ENCODE data around the gene FCRL6. TPM values are rescaled to one million over a fixed set of nuclear protein-coding genes. Genes with fewer than 3 reads are reported as not detected.
A peak's percentile ranks its signal among the peaks of the same experiment; 100 is the strongest.

FCRL6 gene
- total RNA-seq, 4 donors from 2014 or later, result 0.39 to 2.2 (median 1.4) TPM

DNA sequence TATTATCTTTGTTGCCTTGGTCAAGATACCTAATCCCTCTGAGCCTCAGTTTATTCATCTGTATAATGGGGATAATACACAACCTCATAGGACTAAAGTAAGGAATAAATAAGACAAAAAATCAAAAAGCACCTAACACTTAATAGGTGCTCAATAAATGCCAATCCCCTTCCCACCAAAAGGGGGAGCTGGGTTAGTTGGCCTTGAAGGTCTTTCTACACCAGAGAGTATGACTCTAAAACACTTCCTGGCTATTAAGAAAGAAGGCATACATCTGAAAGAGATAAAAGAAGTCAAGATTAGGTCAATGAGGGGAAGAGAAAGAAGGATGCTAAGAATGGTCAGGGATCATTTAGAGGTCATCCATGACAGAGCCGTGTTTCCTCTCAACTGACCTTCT is 49.2 kb downstream of the FCRL6 start:
- TF ChIP-seq, protein P1, sequence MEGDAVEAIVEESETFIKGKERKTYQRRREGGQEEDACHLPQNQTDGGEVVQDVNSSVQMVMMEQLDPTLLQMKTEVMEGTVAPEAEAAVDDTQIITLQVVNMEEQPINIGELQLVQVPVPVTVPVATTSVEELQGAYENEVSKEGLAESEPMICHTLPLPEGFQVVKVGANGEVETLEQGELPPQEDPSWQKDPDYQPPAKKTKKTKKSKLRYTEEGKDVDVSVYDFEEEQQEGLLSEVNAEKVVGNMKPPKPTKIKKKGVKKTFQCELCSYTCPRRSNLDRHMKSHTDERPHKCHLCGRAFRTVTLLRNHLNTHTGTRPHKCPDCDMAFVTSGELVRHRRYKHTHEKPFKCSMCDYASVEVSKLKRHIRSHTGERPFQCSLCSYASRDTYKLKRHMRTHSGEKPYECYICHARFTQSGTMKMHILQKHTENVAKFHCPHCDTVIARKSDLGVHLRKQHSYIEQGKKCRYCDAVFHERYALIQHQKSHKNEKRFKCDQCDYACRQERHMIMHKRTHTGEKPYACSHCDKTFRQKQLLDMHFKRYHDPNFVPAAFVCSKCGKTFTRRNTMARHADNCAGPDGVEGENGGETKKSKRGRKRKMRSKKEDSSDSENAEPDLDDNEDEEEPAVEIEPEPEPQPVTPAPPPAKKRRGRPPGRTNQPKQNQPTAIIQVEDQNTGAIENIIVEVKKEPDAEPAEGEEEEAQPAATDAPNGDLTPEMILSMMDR (IDR thresholded peaks at IDR 0.05), result peak in 1 of 5 experiments; percentile 4
- TF ChIP-seq EP300 (IDR thresholded peaks at IDR 0.05) (no peak), POLR2A (IDR thresholded peaks at IDR 0.05) (no peak)
- Histone ChIP-seq H3K27ac (no peak overlapping the region), H3K4me3 (no peak overlapping the region), H3K4me1 (peaks cover 0 to 24% (median 17%) of the 10 kb centered on the region in 4 donors), H3K9me3 (no peaks in the 10 kb centered on the region), H3K27me3 (no peaks in the 10 kb centered on the region), H3K36me3 (peaks cover 0 to 7% (median 0%) of the 10 kb centered on the region in 3 donors)
- no peak for DNase-seq (ENCODE audit: low spot score in 2 of 2)
- WGBS, 2 donors, result 46% methylated on average over 1 of the region's 1 CpG

DNA sequence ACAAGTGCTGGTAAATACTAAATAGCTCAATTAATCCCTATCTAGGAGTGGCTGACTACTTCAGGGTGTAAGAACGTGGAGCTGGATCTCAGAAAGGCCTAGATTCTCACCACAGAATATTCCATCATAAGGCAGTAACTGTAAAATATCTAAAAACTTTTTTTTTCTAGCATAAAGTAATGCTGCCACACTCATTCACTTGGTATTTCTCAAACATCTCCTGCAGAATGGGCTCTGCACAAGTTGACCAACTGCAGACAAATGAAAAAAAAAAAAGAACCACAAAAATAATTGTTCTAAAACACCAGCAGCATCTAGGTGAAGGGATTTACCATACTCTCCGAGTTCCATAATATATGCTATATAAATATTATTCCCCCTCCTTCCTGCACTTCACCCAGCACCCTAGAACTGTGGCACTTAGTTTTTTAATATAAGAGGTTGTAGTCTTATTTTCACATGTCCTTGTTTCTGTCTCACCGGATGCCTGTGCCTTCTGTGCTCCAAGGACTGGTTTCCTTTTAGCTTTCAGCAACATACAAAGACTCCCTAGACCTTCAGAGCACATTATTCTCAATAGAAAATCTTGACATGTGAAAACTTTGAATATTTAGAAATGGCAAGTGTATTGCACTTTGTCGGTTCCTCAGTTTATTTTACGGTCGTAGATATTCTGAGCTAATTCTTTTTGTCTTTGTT is 51.4 kb downstream of the FCRL6 start:
- DNase-seq (ENCODE audit: low spot score in 2 of 2), result no peak
- Histone ChIP-seq H3K4me1 (peaks cover 0 to 24% (median 17%) of the 10 kb centered on the region in 4 donors), H3K27me3 (no peaks in the 10 kb centered on the region), H3K27ac (peak overlapping the region; percentile 94 to 97 (median 96)), H3K36me3 (peaks cover 0 to 16% (median 0%) of the 10 kb centered on the region in 3 donors), H3K9me3 (no peaks in the 10 kb centered on the region), H3K4me3 (peak overlapping the region; percentile 56 to 78 (median 68))
- TF ChIP-seq, protein P1 (IDR thresholded peaks at IDR 0.05), result no peak
- no peak for TF ChIP-seq POLR2A (IDR thresholded peaks at IDR 0.05)
- 16 to 18% methylated on average over 6 of the region's 6 CpGs for WGBS, 2 donors

DNA sequence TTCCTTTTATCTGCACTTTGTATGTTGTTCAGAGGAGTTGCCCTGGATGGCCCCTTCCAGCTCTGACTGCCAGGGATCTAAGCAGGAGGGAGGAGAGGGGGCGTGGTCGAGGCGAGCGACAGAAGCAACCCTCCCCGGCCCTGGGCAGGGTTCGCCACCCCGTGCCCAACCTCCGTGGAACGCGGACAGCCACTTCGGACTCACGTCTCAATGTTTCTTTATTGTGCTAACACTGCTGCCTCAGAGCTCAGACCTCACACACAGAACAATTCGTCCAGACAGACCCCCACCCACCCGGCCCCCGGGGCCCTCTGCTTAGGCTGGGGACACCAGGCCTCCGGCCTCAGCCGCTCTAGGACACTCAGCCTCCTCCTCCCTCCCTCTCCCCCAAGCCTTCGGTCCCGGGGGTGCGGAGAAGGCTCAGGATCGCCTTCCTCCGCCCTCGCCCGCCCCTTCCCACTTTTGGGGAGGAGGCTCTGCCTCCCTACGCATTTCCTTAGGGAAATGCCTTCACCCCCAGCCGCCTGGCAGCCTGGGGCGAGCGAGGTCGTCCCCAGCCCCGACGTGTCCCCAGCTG is 52.0 kb downstream of the FCRL6 start:
- 0 to 2% methylated on average over 24 to 30 of the region's 31 CpGs for WGBS, 2 donors

DNA sequence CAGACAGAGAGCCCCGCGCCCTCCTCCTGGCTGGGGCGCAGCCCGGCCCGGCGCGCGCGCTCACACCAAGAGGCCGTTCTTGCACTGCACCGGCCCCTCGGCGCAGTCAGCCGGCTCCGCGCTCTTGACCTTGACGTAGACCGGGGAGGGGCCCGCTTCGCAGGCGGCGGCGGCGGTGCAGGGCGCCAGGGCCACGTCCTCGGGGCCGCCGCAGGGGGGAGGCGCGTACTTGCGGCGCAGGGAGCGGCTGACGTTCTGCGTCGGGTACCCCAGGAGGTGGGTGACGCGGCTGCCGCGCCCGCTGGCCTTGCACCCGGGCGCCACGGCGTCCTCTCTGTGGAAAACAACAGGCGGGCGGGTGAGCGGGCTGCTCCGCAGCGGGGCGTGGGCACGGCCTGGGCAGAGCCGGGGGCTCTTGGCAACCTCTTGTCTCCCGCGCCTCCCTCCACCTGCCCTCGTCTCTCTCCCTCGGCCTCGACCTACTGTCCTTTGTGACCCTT is 52.6 kb downstream of the FCRL6 start:
- peak overlapping the region; percentile 94 to 97 (median 96) for H3K27ac ChIP-seq
- TF ChIP-seq EP300 (IDR thresholded peaks at IDR 0.05) (peak; percentile 39 to 86), POLR2A (IDR thresholded peaks at IDR 0.05) (peak; percentile 45 to 87)
- TF ChIP-seq, protein P1 (IDR thresholded peaks at IDR 0.05), result peak in 2 of 5 experiments; percentile 36 to 68
- peak; percentile 60 to 74 for DNase-seq (ENCODE audit: low spot score in 2 of 2)
- H3K36me3 ChIP-seq, result peaks cover 0 to 16% (median 0%) of the 10 kb centered on the region in 3 donors
- peaks cover 0 to 24% (median 16%) of the 10 kb centered on the region in 4 donors for H3K4me1 ChIP-seq
- no peaks in the 10 kb centered on the region for H3K27me3 ChIP-seq
- 0 to 1% methylated on average over 18 to 24 of the region's 59 CpGs for WGBS, 2 donors
- no peaks in the 10 kb centered on the region for H3K9me3 ChIP-seq
- peak overlapping the region; percentile 56 to 78 (median 68) for H3K4me3 ChIP-seq

More for the DNA sequence above, 52.0 kb downstream of the FCRL6 start:
- Histone ChIP-seq H3K9me3 (no peaks in the 10 kb centered on the region), H3K4me1 (peaks cover 0 to 24% (median 17%) of the 10 kb centered on the region in 4 donors), H3K36me3 (peaks cover 0 to 16% (median 0%) of the 10 kb centered on the region in 3 donors), H3K4me3 (peak overlapping the region; percentile 56 to 78 (median 68)), H3K27me3 (no peaks in the 10 kb centered on the region), H3K27ac (peak overlapping the region; percentile 94 to 97 (median 96))
- peak; percentile 69 to 71 for DNase-seq (ENCODE audit: low spot score in 2 of 2)
- TF ChIP-seq POLR2A (IDR thresholded peaks at IDR 0.05) (no peak), EP300 (IDR thresholded peaks at IDR 0.05) (no peak)
- TF ChIP-seq, protein P1 (IDR thresholded peaks at IDR 0.05), result no peak

DNA sequence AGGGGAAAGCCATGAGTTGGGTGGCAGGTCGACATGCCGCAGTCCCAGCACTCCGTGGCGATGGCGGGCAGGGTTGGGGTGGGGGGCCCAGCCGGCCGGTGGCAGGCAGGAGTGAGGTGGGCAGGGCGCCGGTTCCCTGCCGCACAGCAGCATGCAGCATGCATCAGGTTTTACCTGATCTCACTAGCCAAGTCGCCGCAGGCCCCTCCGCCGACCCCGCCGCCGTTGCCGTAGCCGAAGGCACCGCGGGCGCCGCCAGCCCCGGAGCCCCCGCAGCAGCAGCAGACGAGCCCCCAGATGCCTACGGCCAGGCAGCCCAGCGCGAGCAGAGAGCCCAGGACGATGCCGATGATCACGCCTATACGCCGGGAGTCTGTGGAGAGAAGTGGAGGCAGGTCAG is 53.5 kb downstream of the FCRL6 start:
- Histone ChIP-seq H3K9me3 (no peaks in the 10 kb centered on the region), H3K4me1 (peaks cover 0 to 24% (median 15%) of the 10 kb centered on the region in 4 donors), H3K27ac (peak overlapping the region in 3 of 4 donors; percentile 94 to 97 (median 96)), H3K36me3 (peaks cover 0 to 16% (median 0%) of the 10 kb centered on the region in 3 donors), H3K27me3 (no peaks in the 10 kb centered on the region), H3K4me3 (no peak overlapping the region)
- no peak for TF ChIP-seq EP300 (IDR thresholded peaks at IDR 0.05)
- TF ChIP-seq, protein P1 (IDR thresholded peaks at IDR 0.05), result no peak
- TF ChIP-seq POLR2A (IDR thresholded peaks at IDR 0.05), result no peak
- 77 to 82% methylated on average over 34 of the region's 34 CpGs for WGBS, 2 donors
- no peak for DNase-seq (ENCODE audit: low spot score in 2 of 2)

All from tibial nerve (tissue), 4 donors.